Stimulated activated CD4-positive, alpha-beta T cell treated with anti-CD3 and anti-CD28 coated beads, Interleukin-1b, Interleukin-23, amount 100 ng/mL, for 4 hours (primary cell): Measurements from ENCODE around the gene RNASEH1.

Experiments
- DNase-seq, 2 donors: peaks; one replicate each; pipeline ENCODE4 v3.0.0-alpha.2; 2020; ENCODE audit warnings: low read depth in 2 of 2

The RNASEH1 gene

DNA sequence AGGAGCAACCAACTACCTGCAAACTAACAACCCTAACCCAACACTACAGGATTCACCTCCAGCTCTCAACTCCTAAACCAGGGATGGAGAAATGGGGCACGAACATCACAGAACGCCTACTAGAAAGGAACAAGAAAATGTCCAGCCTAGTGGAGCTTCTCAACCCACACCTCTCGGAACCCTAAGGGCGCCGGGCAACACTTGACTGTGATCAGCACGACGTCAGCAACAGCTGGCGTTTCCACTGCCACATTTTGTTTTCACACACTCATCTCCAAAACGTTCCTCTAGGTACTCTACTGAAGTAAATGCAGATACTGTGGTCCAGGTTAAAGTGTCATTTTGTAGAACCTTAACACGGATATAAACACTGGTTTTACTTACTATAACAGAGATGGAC is 4.2 kb downstream of the RNASEH1 start:
- no peak for DNase-seq

- no peak for DNase-seq
Measured at GRCh38 chr2:3547915-3548314, 10.2 kb downstream of the RNASEH1 start.

GRCh38 chr2:3545788-3546478 is 12.2 kb downstream of the RNASEH1 start:
- DNase-seq, result no peak

GRCh38 chr2:3543023-3543683 is 15.0 kb downstream of the RNASEH1 start:
- no peak for DNase-seq

GRCh38 chr2:3542107-3542506 is 16.0 kb downstream of the RNASEH1 start:
- no peak for DNase-seq

- no peak for DNase-seq
Measured at GRCh38 chr2:3539836-3540235, 18.3 kb downstream of the RNASEH1 start.

DNA sequence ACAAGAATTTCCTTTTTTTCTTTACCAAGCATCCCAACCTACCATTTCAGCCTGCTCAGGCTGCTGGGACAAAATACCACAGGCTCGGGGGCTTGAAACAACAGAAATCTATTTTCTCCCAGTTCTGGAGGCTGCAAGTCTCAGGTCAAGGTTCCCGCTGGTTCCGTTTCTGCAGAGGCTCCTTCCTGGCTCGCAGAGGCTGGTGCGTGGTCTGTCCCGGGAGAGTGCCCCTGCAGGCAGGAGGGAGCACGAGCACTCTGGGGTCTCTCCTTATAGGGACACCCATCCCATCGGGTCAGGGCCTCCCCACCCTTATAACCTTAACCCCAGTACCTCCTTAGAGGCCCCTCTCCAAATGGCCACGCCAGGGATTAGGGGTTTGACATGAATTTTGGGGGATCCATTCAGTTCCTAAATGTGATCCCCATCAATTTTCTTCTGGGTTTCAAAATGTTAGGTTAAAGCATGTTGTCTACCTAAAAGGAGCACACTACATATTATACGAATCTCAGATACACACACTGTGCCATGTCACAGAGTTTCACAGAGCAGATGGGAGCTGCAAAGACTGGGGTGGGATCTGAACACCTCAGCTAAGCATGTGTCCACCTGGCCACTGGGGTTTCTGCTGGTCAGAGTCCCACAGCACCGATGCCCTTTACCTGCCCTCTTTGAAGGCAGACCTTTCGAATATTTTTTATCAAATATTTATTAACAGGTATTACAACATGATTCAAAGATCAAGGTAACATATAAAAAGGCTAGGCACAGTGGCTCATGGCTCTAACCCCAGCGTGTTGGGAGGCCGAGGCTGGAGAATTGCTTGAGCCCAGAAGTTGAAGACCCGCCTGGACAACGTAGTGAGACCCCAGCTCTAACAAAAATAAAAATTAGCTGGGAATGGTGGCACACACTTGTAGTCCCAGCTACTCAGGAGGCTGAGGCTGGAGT is 21.2 kb downstream of the RNASEH1 start:
- no peak for DNase-seq

- DNase-seq, result no peak
Measured at GRCh38 chr2:3535794-3536681, 22.1 kb downstream of the RNASEH1 start.

DNA sequence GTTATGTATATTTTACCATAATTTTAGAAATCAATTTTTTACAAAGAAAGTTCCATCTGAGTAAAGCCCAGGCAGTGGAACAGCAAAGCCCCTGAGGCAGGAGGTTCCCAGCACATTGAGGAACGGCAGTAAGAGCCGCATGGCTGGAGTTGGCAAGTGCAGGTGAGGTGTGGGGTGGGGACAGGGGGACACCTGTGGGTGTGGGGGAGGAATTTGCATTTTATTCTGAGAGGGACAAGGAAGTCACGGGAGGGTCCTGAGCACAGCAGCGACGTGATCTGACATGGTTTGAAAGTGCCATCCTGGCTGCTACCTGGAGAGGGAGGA is 22.7 kb downstream of the RNASEH1 start:
- DNase-seq, result no peak

GRCh38 chr2:3534251-3534814 is 23.8 kb downstream of the RNASEH1 start:
- no peak for DNase-seq

GRCh38 chr2:3533836-3534235 is 24.3 kb downstream of the RNASEH1 start:
- no peak for DNase-seq

GRCh38 chr2:3532941-3533340 is 25.2 kb downstream of the RNASEH1 start:
- no peak for DNase-seq

DNA sequence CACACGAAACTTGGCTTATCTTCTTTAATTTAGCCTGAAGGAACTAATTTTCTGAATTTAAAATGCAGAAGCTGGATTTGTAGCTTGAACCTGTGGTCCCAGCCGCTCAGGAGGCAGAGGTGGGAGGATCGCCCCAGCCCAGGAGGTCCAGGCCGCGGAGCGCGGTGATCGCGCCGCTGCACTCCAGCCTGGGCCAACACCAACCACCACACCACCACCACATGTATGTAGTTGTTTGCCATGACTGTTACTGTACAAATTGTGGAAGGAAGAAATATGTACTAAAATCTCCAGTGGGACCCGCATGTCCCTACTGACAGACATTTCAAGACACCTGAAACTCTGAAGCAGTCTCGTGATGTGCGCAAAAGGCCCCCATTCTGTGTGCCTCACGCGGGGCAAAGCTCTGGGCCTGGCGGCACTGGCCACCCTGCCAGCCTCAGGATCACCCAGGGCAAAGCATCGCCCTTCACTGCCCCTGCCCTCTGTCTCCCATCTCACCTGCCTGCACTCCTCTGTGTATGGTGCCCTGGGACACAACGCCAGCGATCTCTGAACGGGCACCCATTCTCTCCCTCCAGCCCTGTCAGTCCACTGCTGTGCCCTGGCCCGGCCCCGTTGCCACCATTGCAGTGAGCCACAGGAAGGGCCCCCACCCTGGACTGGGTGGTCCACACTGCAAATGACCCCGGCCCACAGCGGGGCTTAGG is 28.7 kb downstream of the RNASEH1 start:
- DNase-seq, result no peak

DNA sequence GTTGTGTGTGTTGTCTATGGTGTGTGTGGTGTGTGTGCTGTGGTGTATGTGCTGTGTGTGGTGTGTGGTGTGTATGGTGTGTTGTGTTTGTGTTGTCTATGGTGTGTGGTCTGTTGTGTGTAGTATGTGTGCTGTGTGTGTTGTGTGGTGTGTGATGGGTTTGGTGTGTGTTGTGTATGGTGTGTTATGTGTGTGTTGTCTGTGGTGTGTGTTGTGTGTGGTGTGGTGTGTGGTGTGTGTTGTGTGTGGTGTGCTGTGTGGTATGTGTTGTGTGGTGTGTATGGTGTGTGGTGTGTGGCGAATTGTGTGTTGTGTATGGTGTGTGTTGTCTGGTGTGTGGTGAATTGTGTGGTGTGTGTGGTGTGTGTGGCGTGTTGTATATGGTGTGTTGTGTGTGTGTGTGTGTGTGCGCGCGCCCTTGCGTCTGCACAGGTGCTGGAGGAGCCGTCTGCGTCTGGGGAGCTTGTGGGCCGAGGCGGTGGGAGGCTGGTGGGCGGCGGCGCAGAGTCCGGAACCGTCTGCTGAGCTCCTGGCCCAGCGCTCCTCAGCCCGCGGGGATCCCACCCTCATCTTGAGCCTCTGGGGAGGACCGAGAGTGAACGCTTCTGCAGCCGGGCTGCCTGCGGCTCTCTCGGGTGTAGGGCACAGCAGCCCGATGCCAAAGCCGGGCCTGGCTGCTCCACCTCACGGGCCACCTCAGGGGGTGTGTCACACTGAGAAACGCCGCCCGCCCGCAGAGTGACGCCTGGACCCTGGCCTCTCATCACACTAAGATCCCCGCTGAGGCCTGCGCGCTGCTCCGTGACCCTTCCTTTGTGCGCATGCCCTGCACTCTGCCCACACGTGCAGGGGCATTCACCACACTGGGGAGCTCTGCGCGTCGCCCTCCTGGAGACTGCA is 30.0 kb downstream of the RNASEH1 start:
- DNase-seq, result no peak

DNA sequence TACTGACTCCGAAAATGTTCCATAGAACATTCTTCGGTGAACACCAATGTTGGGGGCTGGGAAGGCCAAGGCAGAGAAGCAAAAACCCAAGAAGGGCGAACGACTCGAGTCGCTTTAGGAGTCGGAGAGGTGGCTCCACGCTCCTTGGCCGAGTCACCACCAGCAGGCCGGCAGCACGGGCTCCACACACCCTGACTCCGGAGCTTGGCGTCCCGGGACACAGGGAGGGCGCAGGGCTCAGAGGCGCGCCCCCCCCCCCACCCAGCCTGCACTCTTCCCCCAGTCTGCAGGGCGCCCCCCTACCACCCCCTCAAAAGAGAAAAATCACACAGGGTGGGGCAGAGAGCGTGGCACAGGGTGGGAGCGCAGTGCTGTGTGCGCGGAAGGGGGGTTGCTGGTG is 31.3 kb downstream of the RNASEH1 start:
- DNase-seq, result no peak

DNA sequence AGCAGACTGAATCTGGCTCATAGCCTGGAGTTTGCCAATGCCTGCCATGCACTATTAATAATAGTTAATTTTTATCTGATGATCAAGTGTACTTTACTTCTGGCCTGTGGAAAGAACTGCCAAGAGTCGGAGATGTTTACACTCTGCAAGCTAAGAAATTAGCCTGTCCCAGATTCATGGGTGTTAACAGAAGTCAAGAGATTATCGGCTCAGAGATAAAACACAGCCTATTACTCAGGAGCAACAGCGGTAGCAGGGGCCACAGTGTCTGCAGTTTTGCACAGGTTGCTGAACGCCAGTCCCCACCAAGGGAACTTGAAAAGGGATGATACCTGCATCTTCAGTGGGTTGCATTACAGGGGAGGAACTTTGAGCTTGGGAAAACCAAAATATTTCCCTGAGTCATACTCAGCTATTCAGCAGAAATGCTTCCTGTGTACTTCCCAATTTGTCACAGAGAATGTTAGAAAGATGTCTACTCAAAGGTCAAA is 34.5 kb downstream of the RNASEH1 start:
- no peak for DNase-seq

GRCh38 chr2:3522961-3523421 is 35.1 kb downstream of the RNASEH1 start:
- no peak for DNase-seq

DNA sequence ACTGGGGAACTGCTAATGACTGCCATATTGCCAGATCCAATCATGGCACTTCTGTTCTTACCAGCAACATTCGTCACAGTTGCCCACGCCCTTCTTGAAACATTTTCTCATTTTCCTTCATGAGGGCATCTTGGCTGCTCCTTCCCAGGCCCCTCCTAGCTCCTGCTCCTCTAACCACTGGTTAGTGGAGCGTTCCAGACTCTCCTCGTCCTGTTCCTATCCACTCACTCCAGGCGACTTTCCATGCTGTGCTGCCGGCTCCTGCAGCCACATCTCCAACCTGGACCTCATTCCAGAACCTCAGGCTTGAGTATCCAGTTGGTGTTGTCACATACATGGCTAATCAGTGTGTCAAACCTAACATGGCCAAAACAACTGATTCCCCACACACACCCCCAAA is 37.5 kb downstream of the RNASEH1 start:
- no peak for DNase-seq
